ENCODE measurements around the gene TRIP12.

GRCh38 chr2:229849073-229849472 lies 72.7 kb downstream of the TRIP12 start:
- no peak for TF ChIP-seq FOXA1 (IDR thresholded peaks at IDR 0.05)
- no peak for TF ChIP-seq HDGF (IDR thresholded peaks at IDR 0.05; ENCODE audit: borderline replicate concordance)
- no peak for TF ChIP-seq BHLHE40 (IDR thresholded peaks at IDR 0.05; ENCODE audit: borderline replicate concordance)
- TF ChIP-seq SP1 (IDR thresholded peaks at IDR 0.05): no peak
- no peak for TF ChIP-seq NFRKB (IDR thresholded peaks at IDR 0.05)
- TF ChIP-seq FOXM1 (IDR thresholded peaks at IDR 0.05; ENCODE audit: borderline replicate concordance): no peak
- no peak for TF ChIP-seq TARDBP (IDR thresholded peaks at IDR 0.05)
- no peak for TF ChIP-seq SUZ12 (IDR thresholded peaks at IDR 0.05)
- TF ChIP-seq CTBP1 (IDR thresholded peaks at IDR 0.05; ENCODE audit: borderline replicate concordance): no peak
- TF ChIP-seq ZNF384 (IDR thresholded peaks at IDR 0.05): no peak
- no peak for TF ChIP-seq PKNOX1 (IDR thresholded peaks at IDR 0.05)
- TF ChIP-seq LEF1 (IDR thresholded peaks at IDR 0.05; ENCODE audit: borderline replicate concordance): no peak
- TF ChIP-seq FOXK2 (IDR thresholded peaks at IDR 0.05): no peak
- no peak for TF ChIP-seq ELF4 (IDR thresholded peaks at IDR 0.05)

Measured in HEK293T (cell line).